LNCaP clone FGC (cell line): ENCODE data around the gene MAP3K13.
"Not testable (repeated sequence)": the region's sequence is repeated elsewhere in the genome, so short reads cannot be mapped to it uniquely, and the experiment has no call there.

Experiments used
- DNase-seq: peaks from one replicate; pipeline ENCODE4 v3.0.0-alpha.2; 2011; ENCODE audit warnings: low read depth
- H3K4me3 ChIP-seq: 2 replicates; pipeline ENCODE4 v1.5.1; 2011; ENCODE audit warnings: mild to moderate bottlenecking, low read depth, low read length, control low read depth
- CTCF ChIP-seq: IDR thresholded peaks from 2 replicates; pipeline ENCODE4 v1.5.1; 2012; ENCODE audit warnings: mild to moderate bottlenecking; ENCODE audit not compliant: control insufficient read depth, insufficient read depth; ENCODE audit errors: extremely low read depth

The MAP3K13 gene

GRCh38 chr3:185442031-185442430 lies 79.1 kb downstream of the MAP3K13 start:
- no peak for TF ChIP-seq CTCF
- no peak for DNase-seq

GRCh38 chr3:185444329-185444728 lies 81.4 kb downstream of the MAP3K13 start:
- DNase-seq: no peak
- TF ChIP-seq CTCF: no peak
- no peak overlapping the region for H3K4me3 ChIP-seq

More at GRCh38 chr3:185442031-185442430, 79.1 kb downstream of the MAP3K13 start:
- H3K4me3 ChIP-seq: no peak overlapping the region

GRCh38 chr3:185448107-185448506 lies 85.2 kb downstream of the MAP3K13 start:
- no peak overlapping the region for H3K4me3 ChIP-seq
- no peak for TF ChIP-seq CTCF
- no peak for DNase-seq

GRCh38 chr3:185451432-185451831 lies 88.5 kb downstream of the MAP3K13 start:
- DNase-seq, H3K4me3 ChIP-seq: not testable (repeated sequence)

GRCh38 chr3:185457376-185457775 lies 94.4 kb downstream of the MAP3K13 start:
- H3K4me3 ChIP-seq: no peak overlapping the region
- TF ChIP-seq CTCF: no peak
- DNase-seq: no peak

- no peak overlapping the region for H3K4me3 ChIP-seq
- TF ChIP-seq CTCF: no peak
- DNase-seq: no peak
Measured at GRCh38 chr3:185460309-185460708, 97.4 kb downstream of the MAP3K13 start.

GRCh38 chr3:185460719-185461350 lies 97.9 kb downstream of the MAP3K13 start:
- TF ChIP-seq CTCF: peak; percentile 53
- peak; percentile 14 for DNase-seq
- no peak overlapping the region for H3K4me3 ChIP-seq

- no peak for TF ChIP-seq CTCF
- no peak for DNase-seq
- no peak overlapping the region for H3K4me3 ChIP-seq
Measured at GRCh38 chr3:185465471-185465870, 102.5 kb downstream of the MAP3K13 start.

- not testable (repeated sequence) for DNase-seq, H3K4me3 ChIP-seq
Measured at GRCh38 chr3:185466123-185466522, 103.2 kb downstream of the MAP3K13 start.
